ENCODE data around the gene LGALSL.

- TF ChIP-seq CTCF (conservative IDR thresholded peaks at IDR 0.05; ENCODE audit: low read length): no peak
- TF ChIP-seq EZH2phosphoT487 (IDR thresholded peaks at IDR 0.05; ENCODE audit: borderline replicate concordance, low read depth, low read length): no peak
These were observed 27.7 kb downstream of the LGALSL start for GRCh38 chr2:64481665-64482064.

Measured in OCI-LY7 (cell line).